Left lobe of liver (tissue), 2 donors: ENCODE measurements around the gene PAQR8. TPM values are rescaled to one million over a fixed set of nuclear protein-coding genes. Genes with fewer than 3 reads are reported as not detected.
A peak's percentile ranks its signal among the peaks of the same experiment; 100 is the strongest.

Experiments used
- ATAC-seq: fragments of 200-7000 bp; cut with Tn5 transposase; one replicate; pipeline ENCODE4 v1.9.1; 2020; ENCODE audit warnings: mild to moderate bottlenecking, moderate library complexity
- DNase-seq: peaks from one replicate; pipeline ENCODE4 v3.0.0-alpha.2; 2020; ENCODE audit warnings: low spot score
- total RNA-seq: library from RNA; stranded (reverse); gene quantifications from one replicate; pipeline ENCODE4 v1.2.1, GENCODE V29; 2021
- donor health status: DM: no; HTN: no; CAD: no; lungs with moderate emphysema.
- donor health status: DM: no; HTN: yes; CAD: no.

Gene PAQR8, protein sequence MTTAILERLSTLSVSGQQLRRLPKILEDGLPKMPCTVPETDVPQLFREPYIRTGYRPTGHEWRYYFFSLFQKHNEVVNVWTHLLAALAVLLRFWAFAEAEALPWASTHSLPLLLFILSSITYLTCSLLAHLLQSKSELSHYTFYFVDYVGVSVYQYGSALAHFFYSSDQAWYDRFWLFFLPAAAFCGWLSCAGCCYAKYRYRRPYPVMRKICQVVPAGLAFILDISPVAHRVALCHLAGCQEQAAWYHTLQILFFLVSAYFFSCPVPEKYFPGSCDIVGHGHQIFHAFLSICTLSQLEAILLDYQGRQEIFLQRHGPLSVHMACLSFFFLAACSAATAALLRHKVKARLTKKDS
- total RNA-seq, result 0.75 TPM

DNA sequence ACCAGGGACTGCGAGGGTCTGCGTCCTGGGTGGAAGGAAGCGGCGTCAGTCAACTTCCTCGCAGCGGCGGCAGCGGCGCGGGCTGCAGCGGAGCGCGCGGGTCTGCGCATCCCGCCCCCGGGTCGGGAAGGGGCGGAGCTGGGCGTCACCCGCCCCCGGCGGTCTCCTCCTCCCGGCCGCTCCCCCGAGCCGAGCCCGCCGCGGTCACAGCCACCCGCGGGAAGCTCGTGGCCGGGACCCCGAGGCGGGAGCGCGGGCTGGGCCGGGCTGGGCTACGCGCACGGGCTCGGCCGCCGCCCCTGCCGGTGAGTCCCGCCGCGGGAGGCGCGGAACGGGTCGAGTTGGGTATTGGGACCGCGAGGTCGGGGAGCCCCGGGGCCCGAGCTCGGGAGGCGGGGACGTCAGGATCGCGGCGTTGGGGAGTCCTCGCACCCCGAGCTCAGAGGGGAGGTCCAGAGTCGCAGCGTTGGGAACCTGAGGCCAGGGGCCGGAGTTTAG lies at the start of gene PAQR8:
PAQR8 (plus strand) TSS at position 207 of the 498 bp plus-strand sequence. CDS start 41,063 bp downstream, outside the sequence.
- peak; percentile 96 for ATAC-seq

DNA sequence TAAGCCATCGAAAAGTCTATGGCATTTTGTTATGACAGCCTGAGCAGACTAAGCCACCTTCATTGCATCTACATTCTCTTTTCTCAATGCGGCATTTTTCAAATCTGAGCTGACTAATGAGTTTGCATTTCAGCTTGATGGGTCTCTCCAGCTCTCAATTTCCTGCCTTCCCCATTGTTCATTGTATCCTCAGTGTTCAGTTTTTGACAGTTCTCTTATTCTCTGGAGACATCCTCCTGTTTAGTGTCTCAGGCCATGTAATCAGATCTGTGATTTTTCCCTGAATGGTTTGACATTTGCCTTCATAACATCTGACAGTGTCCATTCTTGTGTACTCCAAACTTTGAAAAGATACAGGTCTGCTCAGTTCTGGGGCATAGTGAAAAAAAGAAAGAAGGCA lies 49.5 kb upstream of the PAQR8 start:
- no peak for DNase-seq
- no peak for ATAC-seq

More for the DNA sequence above, at the start of gene PAQR8:
- peak; percentile 63 for DNase-seq

DNA sequence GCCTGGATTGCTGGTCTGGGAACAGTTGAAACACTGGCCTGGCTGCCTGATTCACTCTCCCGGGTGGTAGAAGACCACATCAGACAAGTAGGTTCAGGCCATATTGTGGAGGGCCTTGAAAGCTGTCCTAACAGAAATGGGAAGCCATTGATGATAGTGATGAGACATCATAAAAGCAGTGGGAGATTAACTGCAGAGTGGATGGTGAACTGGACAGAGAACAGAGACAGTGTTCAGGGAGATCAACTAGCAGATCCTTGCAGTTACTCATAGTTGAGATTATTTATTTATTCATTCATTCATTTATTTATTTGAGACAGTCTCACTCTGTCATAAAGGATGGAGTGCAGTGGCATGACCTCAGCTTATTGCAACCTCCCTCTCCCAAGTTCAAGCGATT lies 47.2 kb upstream of the PAQR8 start:
- ATAC-seq (no peak), DNase-seq (no peak)

DNA sequence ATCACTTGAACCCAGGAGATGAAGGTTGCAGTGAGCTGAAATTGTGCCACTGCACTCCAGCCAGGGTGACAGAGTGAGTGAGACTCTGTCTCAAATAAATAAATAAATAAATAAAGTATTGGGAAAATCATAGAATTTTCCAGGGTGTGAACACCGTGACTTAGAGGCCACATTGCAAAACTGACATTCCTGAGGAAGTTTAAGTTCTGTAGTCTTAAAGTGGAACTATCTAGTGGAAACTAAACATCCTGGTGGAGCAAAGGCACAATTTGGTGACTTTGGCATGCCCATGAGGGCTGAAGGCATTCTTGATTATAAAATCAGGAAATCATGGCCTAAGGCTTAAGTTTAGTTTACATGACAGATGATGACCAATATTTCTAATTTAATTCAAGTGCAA lies 44.7 kb upstream of the PAQR8 start:
- DNase-seq (no peak), ATAC-seq (no peak)

DNA sequence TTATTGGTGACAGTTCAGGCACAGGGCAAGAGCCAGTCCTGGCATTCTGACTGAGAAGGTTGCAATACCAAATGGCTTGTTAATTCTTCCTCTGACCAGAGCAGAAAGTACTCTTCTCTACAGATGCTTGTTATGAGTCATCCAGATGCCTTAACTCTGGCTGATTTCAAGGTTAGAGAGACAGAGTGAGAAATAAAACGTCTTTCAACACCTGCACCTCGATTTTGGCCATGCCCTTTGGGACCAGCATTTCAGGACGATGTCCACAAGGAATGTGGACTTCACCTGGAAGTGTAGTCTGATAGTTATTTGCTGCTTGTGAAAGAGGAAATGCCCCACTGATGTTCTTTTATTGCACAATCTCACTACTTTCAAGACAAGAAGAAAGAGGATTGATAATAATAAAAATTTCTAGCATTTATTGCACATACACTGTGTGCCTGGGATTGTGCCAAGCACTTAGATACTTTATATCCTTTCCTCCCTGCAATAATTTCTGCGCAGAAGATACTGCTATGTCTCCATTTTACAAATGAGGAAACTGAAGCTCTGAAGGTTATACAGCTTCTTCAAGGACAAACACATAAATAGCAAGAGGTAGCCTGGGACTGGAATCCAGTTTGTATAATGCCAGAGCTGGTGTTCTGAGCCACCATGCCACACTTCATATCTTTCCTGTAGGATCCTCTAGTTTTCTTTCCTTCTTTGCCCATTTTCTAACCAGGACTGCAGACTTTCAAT lies 43.9 kb upstream of the PAQR8 start:
- no peak for DNase-seq
- ATAC-seq, result no peak

DNA sequence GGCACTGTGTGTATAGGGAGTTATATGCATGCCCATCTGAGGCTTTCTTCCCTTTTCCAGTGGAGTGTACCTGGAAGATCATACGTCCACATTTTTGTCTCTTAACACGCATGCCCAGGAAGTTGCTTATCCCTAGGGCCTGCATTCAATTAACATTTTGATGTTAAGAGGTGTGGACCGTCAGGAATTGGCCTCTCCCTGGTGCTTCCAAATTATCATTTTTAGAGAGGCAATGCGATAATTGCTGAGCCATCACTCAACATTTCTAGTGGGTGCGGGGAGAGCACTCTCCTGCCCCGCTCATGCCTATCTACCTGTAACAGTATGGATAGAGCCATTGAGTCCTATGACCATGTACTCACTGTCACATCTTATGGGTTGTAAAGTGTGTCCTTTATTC lies 37.8 kb upstream of the PAQR8 start:
- DNase-seq (no peak), ATAC-seq (no peak)

DNA sequence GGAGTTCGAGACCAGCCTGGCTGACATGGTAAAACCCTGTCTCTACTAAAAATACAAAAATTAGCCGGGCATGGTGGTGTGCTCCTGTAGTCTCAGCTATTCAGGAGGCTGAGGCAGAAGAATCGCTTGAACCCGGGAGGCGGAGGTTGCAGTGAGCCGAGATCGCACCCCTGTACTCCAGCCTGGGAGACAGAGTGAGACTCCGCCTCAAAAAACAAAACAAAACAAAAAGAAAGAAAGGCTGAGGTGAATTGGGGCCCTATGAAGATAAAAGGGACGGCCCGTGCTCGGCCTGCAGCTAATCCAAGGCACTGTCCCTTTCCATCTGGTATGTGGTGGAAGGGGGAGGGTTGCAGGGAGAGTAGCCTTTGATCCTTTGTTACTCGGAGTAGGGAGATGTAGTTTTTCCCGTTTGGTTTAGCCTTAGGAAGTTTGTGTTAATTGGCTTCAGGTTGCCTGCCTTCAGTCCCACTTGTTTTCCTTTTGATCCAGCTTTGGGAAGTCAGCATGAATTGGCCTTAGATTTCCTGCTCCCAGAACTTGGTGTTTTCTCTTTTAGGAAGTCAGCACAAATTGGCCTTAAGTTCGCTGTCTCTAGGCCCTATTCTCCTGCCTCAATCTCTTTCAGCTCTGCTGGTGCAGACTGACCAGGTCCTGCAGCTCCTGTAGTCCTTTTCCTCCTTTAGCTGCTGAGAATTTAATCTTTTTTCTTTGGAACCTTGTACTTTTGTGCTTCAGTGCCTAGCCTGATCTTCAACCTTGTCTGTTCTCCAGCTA lies 36.1 kb upstream of the PAQR8 start:
- ATAC-seq, result no peak
- no peak for DNase-seq

DNA sequence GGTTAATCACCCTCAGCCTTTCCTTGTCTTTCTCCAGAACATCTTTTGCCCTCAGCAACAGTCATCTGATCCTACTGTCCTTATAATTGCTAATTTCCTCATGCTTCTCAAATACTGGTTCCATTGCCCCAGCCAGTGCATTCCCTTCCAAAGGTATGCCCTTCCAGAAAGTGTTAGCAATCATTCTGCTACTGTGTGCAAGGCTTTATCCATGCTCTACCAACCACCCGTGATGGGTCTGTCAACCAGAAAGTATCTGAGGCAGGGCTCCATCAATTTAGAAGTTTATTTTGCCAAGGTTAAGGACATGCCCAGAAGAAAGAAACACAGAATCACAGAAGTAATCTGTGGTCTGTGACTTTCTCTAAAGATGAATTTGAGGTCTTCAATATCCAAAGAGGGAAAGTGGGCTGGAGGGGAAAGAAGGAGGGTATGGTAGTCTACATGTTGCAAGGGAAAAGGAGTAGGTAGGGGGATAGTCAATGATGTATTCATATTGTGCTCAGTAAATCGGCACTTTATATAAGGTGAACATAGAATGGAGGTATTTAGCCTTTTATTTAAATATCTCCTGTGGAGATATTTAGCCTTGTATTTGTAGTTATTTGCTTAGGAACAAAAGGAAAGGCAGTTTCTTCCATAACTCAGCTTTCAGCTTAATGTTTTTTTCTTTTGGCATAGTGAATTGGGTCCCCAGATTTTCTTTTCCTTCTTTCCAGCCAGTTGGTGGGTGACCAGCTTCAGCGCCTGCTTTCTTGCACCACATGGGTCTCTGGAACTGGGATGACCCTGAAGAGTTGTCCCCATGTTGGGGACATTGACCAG lies 35.2 kb upstream of the PAQR8 start:
- ATAC-seq (no peak), DNase-seq (no peak)

DNA sequence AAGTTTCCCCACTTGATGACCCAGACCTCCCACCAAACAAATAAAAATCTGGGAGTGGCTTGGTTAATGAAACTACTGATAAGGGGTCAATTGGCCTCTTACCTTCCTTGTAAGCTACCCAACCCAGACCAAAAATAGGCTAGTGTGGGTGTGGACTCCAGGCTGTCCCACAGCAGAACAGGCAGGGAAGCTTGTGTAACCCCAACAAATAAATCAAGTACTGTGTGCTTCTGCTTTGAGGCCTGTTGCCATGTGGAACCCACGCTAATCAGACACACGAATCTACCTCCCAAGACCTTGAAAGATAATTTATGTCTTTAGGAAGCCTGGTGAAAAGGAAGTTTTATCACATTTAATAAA lies 33.7 kb upstream of the PAQR8 start:
- no peak for ATAC-seq
- DNase-seq, result no peak

DNA sequence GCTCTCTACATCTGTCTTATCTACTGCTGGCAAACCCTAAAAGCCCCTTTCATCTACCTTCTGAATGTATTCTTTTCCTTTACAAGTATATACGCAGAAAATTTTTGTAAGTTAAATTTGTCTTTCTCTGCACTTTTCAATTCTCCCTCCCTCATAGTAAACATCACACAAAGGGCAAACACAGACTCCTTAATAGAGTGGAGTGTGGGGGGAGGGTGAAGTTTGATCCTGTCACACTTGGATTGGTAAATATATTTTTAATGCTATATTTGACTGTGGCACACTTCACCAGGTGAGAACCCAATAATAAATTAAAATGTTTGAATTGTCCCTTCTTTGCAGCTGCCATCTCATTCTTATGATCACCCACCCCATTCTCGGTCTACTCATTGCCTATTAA lies 33.2 kb upstream of the PAQR8 start:
- ATAC-seq (no peak), DNase-seq (no peak)

DNA sequence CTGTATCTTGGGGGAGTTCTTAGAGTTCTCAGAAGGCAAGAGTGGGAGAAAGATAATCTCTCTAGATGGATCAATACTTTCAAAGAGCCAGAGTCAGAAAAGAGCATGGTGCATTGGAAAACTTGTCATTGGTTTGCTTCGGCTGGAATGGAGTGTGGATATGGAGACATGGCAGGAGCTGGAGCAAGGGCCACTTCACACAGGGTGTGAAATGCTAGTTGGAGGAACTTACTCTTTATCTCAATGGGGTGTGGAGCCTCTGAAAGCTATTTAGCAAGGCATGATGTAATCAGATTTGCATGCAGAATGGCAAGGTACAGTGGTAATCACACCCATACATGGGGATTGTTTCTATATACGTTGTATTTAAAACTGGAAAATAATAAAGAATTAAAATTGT lies 31.5 kb upstream of the PAQR8 start:
- ATAC-seq, result no peak
- DNase-seq, result no peak

DNA sequence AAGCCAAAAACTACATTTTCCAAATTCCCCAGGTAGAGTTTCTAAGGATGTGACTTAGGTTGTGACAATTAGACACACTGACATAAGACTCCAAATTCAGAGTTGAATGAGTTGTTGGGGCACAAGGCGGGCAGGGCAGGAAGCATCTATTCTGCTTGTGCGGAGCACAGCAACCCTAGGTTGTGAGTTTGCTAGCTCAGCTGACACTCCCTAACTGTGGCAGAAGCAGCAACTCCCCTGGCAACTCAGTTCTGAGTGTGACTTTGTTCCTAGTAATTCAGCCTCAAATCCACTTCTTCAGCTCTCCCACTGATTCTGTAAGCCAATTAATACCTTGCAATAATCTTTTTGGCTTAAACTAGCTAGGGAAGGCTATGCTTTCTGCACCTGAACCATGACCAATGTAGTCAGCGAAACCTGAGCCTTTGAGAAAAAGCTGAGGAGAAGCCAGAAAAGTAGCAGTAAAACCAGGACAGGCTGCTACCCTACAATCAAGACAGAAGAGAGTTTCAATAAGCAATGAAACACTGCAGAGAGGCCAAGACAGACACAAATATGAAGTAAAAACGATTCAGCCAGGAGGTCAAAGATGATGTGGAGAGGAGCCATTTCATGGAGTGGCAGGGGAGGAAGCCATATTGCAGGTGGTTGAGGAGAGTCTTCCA lies 30.0 kb upstream of the PAQR8 start:
- DNase-seq (no peak), ATAC-seq (no peak)

DNA sequence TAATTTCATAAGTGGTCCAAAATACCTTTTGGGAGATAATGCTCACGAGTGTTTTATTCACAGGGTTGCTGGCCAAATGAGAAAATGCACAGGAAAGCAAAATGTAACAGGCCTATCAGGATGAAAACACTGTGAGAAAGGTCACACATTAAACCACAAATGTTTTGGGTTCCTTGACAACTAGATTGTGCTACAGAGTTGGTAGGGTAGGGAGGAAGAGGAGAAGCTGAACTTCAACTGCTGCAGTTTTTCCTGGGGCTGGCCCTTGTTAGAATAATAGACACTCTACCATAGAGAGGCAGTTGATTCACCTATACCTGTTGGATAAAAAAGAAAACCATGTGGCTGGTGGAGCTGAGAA lies 28.1 kb upstream of the PAQR8 start:
- DNase-seq, result no peak
- ATAC-seq, result no peak

DNA sequence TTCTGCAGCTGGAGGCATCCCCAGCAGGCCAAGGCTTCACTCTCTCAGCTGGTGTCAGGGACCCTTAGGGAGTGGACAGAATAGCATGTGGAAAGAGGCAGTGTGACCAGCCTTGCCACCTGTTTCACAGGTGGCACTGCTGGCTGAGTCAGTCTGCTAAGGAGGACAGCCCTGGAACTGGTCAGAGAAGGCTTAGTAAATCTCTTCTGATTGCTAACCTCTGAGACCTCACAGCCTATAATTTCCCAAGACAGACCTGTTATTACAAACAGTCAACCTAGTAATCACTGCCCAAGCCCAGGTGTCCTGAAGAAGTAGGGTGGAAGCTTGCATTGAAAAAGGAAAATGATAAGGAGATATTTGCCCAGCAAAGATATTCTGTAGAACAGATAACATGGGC lies 26.4 kb upstream of the PAQR8 start:
- no peak for DNase-seq
- no peak for ATAC-seq

DNA sequence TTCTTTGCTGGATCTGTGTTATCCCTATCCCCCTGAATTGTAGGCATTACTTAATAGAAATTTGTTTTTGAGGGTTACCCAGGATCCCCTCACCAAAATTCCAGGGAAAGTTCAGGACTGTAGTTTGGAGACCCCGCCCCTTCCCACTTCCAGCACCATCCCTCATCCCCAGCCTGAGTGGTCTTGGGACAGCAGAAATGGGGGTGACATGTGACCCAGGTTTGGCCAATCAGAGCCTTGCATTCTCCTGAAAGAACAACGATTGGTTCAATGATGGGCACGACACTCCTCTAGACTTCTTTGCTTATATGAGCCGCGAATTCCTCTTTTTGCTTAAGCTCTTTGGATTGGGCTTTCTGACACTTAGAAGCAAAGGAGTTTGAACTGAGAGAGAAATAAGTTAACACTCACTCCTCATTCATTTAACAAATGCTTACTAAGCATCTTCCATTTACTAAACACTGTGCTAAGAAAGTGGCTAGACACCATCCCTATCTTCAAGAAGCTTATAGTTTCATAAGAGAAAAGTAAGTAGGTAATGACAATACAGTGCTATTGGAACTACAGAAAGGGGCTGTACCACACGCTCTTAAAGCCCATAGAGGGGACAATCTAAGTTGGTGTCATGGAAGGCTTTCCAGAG lies 24.9 kb upstream of the PAQR8 start:
- ATAC-seq, result no peak

DNA sequence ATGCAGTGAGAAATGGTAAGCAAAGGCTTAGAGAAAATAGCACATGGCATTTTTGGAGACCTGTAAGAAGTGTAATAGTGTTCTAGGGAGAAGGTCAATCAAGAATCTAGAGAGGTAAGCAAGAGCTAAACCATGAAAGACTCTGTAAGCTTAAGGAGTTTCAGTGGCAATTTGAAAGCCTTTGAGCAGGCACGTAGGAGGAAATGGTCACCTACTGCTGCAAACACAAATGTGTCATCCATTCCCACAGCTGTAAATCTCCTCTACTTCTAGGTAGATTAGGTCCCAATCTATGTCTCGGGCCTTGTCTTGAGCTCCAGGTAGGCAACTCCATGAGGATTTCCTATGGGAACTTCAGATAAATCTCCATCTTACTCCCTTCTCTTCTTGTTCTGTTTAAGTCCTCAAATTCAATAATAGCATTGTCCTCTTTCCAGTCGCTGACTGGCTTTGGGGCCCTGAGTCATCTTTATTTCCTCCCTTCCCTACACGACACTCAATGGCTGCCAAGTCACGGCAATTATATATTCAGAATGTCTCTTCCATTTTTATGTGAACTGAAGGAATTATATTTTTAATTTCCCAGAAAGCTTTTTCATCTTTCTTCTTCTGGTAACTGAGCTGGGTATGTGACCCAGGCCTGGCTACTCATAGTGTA lies 24.2 kb upstream of the PAQR8 start:
- ATAC-seq, result no peak

More for the DNA sequence above, 24.9 kb upstream of the PAQR8 start:
- no peak for DNase-seq

DNA sequence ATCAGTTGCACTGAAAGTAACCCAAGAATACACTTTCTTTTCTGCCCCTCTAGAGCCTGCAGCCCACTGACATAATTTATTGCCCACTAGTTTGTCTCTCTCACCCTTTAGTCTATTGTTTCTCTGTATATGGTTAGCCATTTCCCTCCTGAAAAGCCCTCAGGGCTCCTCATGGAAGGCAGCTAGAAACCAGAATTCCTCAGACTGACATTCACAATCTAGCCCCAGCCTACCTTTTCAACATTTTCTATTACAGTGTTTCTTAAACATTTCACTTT lies 21.4 kb upstream of the PAQR8 start:
- no peak for DNase-seq
- ATAC-seq, result no peak

More for the DNA sequence above, 24.2 kb upstream of the PAQR8 start:
- DNase-seq, result no peak

DNA sequence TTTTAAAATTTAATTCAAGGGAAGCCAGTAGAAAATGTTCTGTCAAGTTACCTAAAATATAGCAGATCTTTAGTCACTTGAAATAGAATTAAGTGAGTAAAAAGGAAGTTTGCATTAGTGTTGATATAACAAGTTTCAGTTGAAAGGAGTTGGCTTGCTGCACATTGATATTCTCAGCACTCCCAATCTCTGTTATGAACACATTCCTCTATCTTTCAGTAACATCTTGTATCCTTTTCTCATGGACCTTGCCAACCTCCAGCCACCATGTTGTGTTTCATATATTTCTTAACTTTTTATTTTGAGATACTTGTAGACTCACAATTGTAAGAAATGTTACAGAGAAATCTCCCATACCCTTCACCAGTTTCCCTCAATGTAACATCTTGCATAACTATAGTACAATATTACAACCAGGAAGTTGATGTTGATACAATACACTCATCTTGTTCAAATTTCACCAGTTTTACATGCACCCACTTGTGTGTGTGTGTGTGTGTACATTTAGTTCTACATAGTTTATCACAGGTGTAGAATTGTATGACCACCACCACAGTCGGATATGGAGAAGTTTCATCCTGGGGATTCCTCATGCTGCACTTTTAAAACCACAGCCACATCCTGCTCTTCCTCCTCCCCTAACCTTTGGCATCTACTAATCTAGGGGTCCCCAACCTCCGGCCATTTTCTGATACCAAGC lies 20.2 kb upstream of the PAQR8 start:
- no peak for DNase-seq
- no peak for ATAC-seq

DNA sequence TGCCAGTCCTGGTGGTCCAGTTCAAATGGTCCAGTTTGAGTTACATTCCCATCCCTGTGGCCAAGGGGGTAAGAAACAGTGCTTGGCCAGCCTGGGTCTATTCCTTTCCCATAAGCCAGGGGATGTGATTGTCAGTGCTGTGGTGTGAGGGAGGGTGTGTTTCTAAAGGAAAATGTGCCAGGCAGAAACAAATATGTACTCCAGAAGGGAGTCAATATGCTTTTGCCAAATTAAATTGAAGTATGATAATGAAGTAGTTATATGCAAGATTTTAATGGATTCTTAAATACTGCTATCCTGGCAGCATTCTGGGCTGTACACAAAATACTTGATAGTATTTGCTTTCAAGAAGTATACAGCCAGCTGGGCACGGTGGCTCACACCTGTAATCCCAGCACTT lies 16.6 kb upstream of the PAQR8 start:
- ATAC-seq, result no peak

More for the DNA sequence above, 16.6 kb upstream of the PAQR8 start:
- DNase-seq, result no peak
